ENCODE data around the gene SLC47A2. TPM values are rescaled to one million over a fixed set of nuclear protein-coding genes. Genes with fewer than 3 reads are reported as not detected.

Gene SLC47A2
- total and polyA plus RNA-seq, 2 of the 13 experiments (the other 11 are each of a cell fraction or from before 2014, with no cell fraction given), result 0.04 TPM; not detected in 1

- TF ChIP-seq, protein P1, sequence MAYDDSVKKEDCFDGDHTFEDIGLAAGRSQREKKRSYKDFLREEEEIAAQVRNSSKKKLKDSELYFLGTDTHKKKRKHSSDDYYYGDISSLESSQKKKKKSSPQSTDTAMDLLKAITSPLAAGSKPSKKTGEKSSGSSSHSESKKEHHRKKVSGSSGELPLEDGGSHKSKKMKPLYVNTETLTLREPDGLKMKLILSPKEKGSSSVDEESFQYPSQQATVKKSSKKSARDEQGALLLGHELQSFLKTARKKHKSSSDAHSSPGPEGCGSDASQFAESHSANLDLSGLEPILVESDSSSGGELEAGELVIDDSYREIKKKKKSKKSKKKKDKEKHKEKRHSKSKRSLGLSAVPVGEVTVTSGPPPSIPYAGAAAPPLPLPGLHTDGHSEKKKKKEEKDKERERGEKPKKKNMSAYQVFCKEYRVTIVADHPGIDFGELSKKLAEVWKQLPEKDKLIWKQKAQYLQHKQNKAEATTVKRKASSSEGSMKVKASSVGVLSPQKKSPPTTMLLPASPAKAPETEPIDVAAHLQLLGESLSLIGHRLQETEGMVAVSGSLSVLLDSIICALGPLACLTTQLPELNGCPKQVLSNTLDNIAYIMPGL (CRISPR knock-in tag; IDR thresholded peaks at IDR 0.05; ENCODE audit: borderline replicate concordance in 1 of 2, low read depth in 1 of 2), result no peak
- TF ChIP-seq NFYC (CRISPR knock-in tag; IDR thresholded peaks at IDR 0.05), result no peak
- no peak for TF ChIP-seq ZNF234 (CRISPR knock-in tag; conservative IDR thresholded peaks at IDR 0.05)
- no peak for TF ChIP-seq ZNF674 (CRISPR knock-in tag; IDR thresholded peaks at IDR 0.05; ENCODE audit: low read depth)
- TF ChIP-seq ATM (IDR thresholded peaks at IDR 0.05; ENCODE audit: borderline replicate concordance), result no peak
- TF ChIP-seq ZNF615 (CRISPR knock-in tag; IDR thresholded peaks at IDR 0.05; ENCODE audit: borderline replicate concordance), result no peak
- no peak for TF ChIP-seq ZNF430 (CRISPR knock-in tag; IDR thresholded peaks at IDR 0.05)
- no peak for TF ChIP-seq BCLAF1 (IDR thresholded peaks at IDR 0.05)
- TF ChIP-seq ZNF33B (CRISPR knock-in tag; IDR thresholded peaks at IDR 0.05), result no peak
These were observed 43.5 kb upstream of the SLC47A2 start (continued) for GRCh38 chr17:19759568-19760549.
